GM18526 (cell line): ENCODE results near the gene MEIS3.

ENCODE experiments used
- POLR2A ChIP-seq: IDR thresholded peaks from 3 replicates; pipeline ENCODE4 v1.6.1; 2011; ENCODE audit not compliant: insufficient read length; ENCODE audit errors: extremely low read depth

Gene MEIS3

GRCh38 chr19:47380559-47380958 lies 38.8 kb downstream of the MEIS3 start:
- no peak for TF ChIP-seq POLR2A

GRCh38 chr19:47379381-47379938 lies 39.9 kb downstream of the MEIS3 start:
- TF ChIP-seq POLR2A = no peak

- no peak for TF ChIP-seq POLR2A
These were observed 41.1 kb downstream of the MEIS3 start for GRCh38 chr19:47378246-47378645.

GRCh38 chr19:47377801-47378200 lies 41.5 kb downstream of the MEIS3 start:
- TF ChIP-seq POLR2A = no peak

GRCh38 chr19:47377208-47377701 lies 42.1 kb downstream of the MEIS3 start:
- no peak for TF ChIP-seq POLR2A

- no peak for TF ChIP-seq POLR2A
These were observed 42.7 kb downstream of the MEIS3 start for GRCh38 chr19:47376589-47377144.

GRCh38 chr19:47375694-47376588 lies 43.4 kb downstream of the MEIS3 start:
- no peak for TF ChIP-seq POLR2A

- TF ChIP-seq POLR2A = no peak
These were observed 44.2 kb downstream of the MEIS3 start for GRCh38 chr19:47374876-47375693.

- no peak for TF ChIP-seq POLR2A
These were observed 45.8 kb downstream of the MEIS3 start for GRCh38 chr19:47373246-47374240.

GRCh38 chr19:47372603-47373002 lies 46.7 kb downstream of the MEIS3 start:
- TF ChIP-seq POLR2A = no peak

GRCh38 chr19:47371261-47371660 lies 48.1 kb downstream of the MEIS3 start:
- TF ChIP-seq POLR2A = no peak

GRCh38 chr19:47370045-47370611 lies 49.2 kb downstream of the MEIS3 start:
- TF ChIP-seq POLR2A = no peak

- no peak for TF ChIP-seq POLR2A
These were observed 55.4 kb downstream of the MEIS3 start for GRCh38 chr19:47363758-47364531.
